HepG2 (cell line): ENCODE measurements around the gene HOXD8. TPM values are rescaled to one million over a fixed set of nuclear protein-coding genes. Genes with fewer than 3 reads are reported as not detected.

Experiments
- ARHGAP35 ChIP-seq: sonication (generic); formaldehyde crosslinking; IDR thresholded peaks from 2 replicates; pipeline ENCODE4 v1.9.0; 2022; ENCODE audit warnings: mild to moderate bottlenecking, inconsistent platforms, moderate library complexity, missing genetic modification reagents, borderline replicate concordance
- ELF1 ChIP-seq: sonication (generic); formaldehyde crosslinking; IDR thresholded peaks from 2 replicates; pipeline ENCODE4 v1.4.0; 2020; ENCODE audit warnings: missing genetic modification reagents
- HOXD1 ChIP-seq: sonication (generic); formaldehyde crosslinking; IDR thresholded peaks from 2 replicates; pipeline ENCODE4 v1.5.0; 2020; ENCODE audit warnings: missing genetic modification reagents
- MZF1 ChIP-seq: sonication (generic); formaldehyde crosslinking; IDR thresholded peaks from 2 replicates; pipeline ENCODE4 v1.8.1; 2023; ENCODE audit warnings: mild to moderate bottlenecking, missing genetic modification reagents, borderline replicate concordance
- NFYC ChIP-seq: IDR thresholded peaks from 2 replicates; pipeline ENCODE4 v1.6.1; 2016; ENCODE audit warnings: missing genetic modification reagents, missing compliant biosample characterization
- NRL ChIP-seq: sonication (generic); formaldehyde crosslinking; IDR thresholded peaks from 2 replicates; pipeline ENCODE4 v1.5.0; 2020; ENCODE audit warnings: missing genetic modification reagents, mild to moderate bottlenecking, moderate library complexity, borderline replicate concordance
- RAD21 ChIP-seq: fragments of 450-650 bp; formaldehyde crosslinking; IDR thresholded peaks from 2 replicates; pipeline ENCODE4 v1.5.0; 2020; ENCODE audit warnings: mild to moderate bottlenecking
- REL ChIP-seq: sonication (generic); formaldehyde crosslinking; conservative IDR thresholded peaks from 2 replicates; pipeline ENCODE4 v1.8.0; 2022; ENCODE audit warnings: mild to moderate bottlenecking, missing genetic modification reagents, moderate library complexity
- SPEN ChIP-seq: sonication (generic); formaldehyde crosslinking; IDR thresholded peaks from 2 replicates; pipeline ENCODE4 v1.5.1; 2020; ENCODE audit warnings: low read depth, mild to moderate bottlenecking, missing genetic modification reagents
- TBX2 ChIP-seq: sonication (generic); formaldehyde crosslinking; IDR thresholded peaks from 2 replicates; pipeline ENCODE4 v1.5.0; 2020; ENCODE audit warnings: missing genetic modification reagents, mild to moderate bottlenecking, borderline replicate concordance
- ZNF230 ChIP-seq: sonication (generic); formaldehyde crosslinking; IDR thresholded peaks from 2 replicates; pipeline ENCODE4 v1.4.0; 2020; ENCODE audit warnings: mild to moderate bottlenecking, missing genetic modification reagents
- ZNF501 ChIP-seq: sonication (generic); formaldehyde crosslinking; IDR thresholded peaks from 2 replicates; pipeline ENCODE4 v1.5.1; 2020; ENCODE audit warnings: mild to moderate bottlenecking, moderate library complexity, missing genetic modification reagents
- ZNF563 ChIP-seq: sonication (generic); formaldehyde crosslinking; IDR thresholded peaks from 2 replicates; pipeline ENCODE4 v1.8.0; 2022; ENCODE audit warnings: mild to moderate bottlenecking, moderate library complexity, missing genetic modification reagents
- ZNF605 ChIP-seq: sonication (generic); formaldehyde crosslinking; IDR thresholded peaks from 2 replicates; pipeline ENCODE4 v1.8.0; 2022; ENCODE audit warnings: mild to moderate bottlenecking, missing genetic modification reagents
- polyA plus RNA-seq, 8 experiments: library from polyadenylated mRNA; depleted of rRNA in 3 of 8; stranded (reverse) in 7 of 8; unstranded in 1 of 8; fragments of >200 nt; fragmentation: Illumina TruSeq in 4 of 8; extraction: Trizol in 4 of 8; gene quantifications; 2 replicates each; pipeline versions ENCODE4 v1.2.1 to v1.2.3, GENCODE V29; 2011 to 2016; ENCODE audit warnings: low read depth in 4 of 8, missing spikeins in 1 of 8, mixed read lengths in 1 of 8; ENCODE audit not compliant: insufficient read depth in 1 of 8
- total RNA-seq, 5 experiments: library from RNA; depleted of rRNA; stranded (reverse); fragments of >200 nt; fragmentation: Illumina TruSeq; extraction: Trizol; gene quantifications; 2 replicates each; pipeline ENCODE4 v1.2.3, GENCODE V29; 2016; ENCODE audit warnings: low read depth in 1 of 5
- TF ChIP-seq, protein P1 (sequence below), 2 experiments: sonication (generic) in 1 of 2; formaldehyde crosslinking in 1 of 2; IDR thresholded peaks; 2 replicates each; pipeline versions ENCODE4 v1.4.0 to v1.6.1; 2018 to 2020; ENCODE audit warnings: missing genetic modification reagents in 2 of 2, borderline replicate concordance in 1 of 2, low read depth in 1 of 2, mild to moderate bottlenecking in 1 of 2, missing biosample characterization in 1 of 2
- TF ChIP-seq, protein P2 (sequence below), 2 experiments: fragments of 450-650 bp in 1 of 2; sonication (generic) in 1 of 2; formaldehyde crosslinking; IDR thresholded peaks; 2 replicates each; pipeline versions ENCODE4 v1.5.0 to v1.8.0; 2020 to 2022; ENCODE audit warnings: mild to moderate bottlenecking in 1 of 2, missing genetic modification reagents in 1 of 2
- TF ChIP-seq, protein P3 (sequence below): sonication (generic); formaldehyde crosslinking; IDR thresholded peaks from 2 replicates; pipeline ENCODE4 v1.5.1; 2020; ENCODE audit warnings: mild to moderate bottlenecking, missing genetic modification reagents, moderate library complexity
- TF ChIP-seq, protein P4 (sequence below): sonication (generic); formaldehyde crosslinking; IDR thresholded peaks from 2 replicates; pipeline ENCODE4 v1.5.1; 2020; ENCODE audit warnings: mild to moderate bottlenecking, moderate library complexity, missing genetic modification reagents

HOXD8 gene
- total and polyA plus RNA-seq, 2 of the 13 experiments (the other 11 are each of a cell fraction or from before 2014, with no cell fraction given) = not detected

DNA sequence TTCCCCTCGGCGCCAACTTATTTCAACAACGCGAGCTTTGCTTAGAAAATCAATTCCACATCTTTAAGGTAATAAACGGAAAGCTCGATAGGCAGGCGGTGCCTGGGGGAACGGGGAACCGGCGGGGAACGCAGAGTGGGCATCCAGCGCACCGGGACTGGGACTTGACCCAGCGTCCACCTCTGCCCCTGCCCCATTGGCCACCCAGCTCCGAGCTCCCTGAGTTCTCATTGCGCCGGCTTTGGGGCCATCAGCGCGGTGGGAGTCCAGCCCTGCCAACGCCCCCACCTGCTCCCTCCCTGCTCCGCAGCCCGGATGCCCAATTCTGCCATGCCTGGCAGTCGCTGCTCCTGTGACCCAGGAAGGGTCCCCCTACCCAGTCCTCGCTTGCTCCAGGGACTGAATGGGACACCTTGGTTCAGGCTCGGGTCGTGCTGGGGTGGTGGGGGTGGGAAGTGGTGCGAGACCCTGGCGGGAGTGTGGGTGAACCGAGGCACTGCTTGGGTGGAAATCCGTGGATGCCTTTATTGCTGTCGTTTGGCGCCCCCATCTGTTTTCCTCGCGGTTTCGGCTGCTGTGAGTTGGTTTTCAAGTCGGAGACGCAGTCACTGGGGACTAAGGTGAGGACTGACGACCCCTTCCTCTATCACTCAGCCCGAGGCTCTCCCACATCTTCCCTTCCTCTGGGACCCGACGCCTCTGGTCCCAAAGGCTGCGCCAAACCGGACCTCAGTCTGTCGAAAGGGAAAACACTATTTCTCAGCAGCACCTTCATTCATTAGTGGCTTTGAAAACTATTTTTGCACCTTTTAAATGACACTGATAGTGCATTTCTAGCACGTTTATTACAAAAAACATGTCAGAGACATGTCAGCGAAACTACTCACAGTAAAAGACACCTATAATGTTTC is 43.4 kb upstream of the HOXD8 start (continued):
- TF ChIP-seq ZNF563 (CRISPR knock-in tag) = 0 out of 2 replicates have a peak, but pooled peaks have one; percentile 40
- TF ChIP-seq, protein P1, sequence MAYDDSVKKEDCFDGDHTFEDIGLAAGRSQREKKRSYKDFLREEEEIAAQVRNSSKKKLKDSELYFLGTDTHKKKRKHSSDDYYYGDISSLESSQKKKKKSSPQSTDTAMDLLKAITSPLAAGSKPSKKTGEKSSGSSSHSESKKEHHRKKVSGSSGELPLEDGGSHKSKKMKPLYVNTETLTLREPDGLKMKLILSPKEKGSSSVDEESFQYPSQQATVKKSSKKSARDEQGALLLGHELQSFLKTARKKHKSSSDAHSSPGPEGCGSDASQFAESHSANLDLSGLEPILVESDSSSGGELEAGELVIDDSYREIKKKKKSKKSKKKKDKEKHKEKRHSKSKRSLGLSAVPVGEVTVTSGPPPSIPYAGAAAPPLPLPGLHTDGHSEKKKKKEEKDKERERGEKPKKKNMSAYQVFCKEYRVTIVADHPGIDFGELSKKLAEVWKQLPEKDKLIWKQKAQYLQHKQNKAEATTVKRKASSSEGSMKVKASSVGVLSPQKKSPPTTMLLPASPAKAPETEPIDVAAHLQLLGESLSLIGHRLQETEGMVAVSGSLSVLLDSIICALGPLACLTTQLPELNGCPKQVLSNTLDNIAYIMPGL (CRISPR knock-in tag; IDR thresholded peaks at IDR 0.05; ENCODE audit: borderline replicate concordance in 1 of 2, low read depth in 1 of 2) = peak in 1 of 2 experiments; percentile 43; a peak in 1 of 4 replicates
- peak; percentile 47; the same call in 1 of the 2 replicates for TF ChIP-seq ZNF501 (CRISPR knock-in tag)
- 0 out of 2 replicates have a peak, but pooled peaks have one; percentile 34 for TF ChIP-seq MZF1 (CRISPR knock-in tag)
- no peak for TF ChIP-seq HOXD1 (CRISPR knock-in tag)
- TF ChIP-seq, protein P2, sequence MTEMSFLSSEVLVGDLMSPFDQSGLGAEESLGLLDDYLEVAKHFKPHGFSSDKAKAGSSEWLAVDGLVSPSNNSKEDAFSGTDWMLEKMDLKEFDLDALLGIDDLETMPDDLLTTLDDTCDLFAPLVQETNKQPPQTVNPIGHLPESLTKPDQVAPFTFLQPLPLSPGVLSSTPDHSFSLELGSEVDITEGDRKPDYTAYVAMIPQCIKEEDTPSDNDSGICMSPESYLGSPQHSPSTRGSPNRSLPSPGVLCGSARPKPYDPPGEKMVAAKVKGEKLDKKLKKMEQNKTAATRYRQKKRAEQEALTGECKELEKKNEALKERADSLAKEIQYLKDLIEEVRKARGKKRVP (CRISPR knock-in tag; IDR thresholded peaks at IDR 0.05) = 0 out of 4 replicates have a peak, but pooled peaks of 1 of the 2 experiments have one; percentile 35
- peak; percentile 58; the same call in 1 of the 2 replicates for TF ChIP-seq SPEN (CRISPR knock-in tag)
- 0 out of 2 replicates have a peak, but pooled peaks have one; percentile 43 for TF ChIP-seq NRL
- TF ChIP-seq ZNF605 (CRISPR knock-in tag) = no peak
- TF ChIP-seq, protein P3, sequence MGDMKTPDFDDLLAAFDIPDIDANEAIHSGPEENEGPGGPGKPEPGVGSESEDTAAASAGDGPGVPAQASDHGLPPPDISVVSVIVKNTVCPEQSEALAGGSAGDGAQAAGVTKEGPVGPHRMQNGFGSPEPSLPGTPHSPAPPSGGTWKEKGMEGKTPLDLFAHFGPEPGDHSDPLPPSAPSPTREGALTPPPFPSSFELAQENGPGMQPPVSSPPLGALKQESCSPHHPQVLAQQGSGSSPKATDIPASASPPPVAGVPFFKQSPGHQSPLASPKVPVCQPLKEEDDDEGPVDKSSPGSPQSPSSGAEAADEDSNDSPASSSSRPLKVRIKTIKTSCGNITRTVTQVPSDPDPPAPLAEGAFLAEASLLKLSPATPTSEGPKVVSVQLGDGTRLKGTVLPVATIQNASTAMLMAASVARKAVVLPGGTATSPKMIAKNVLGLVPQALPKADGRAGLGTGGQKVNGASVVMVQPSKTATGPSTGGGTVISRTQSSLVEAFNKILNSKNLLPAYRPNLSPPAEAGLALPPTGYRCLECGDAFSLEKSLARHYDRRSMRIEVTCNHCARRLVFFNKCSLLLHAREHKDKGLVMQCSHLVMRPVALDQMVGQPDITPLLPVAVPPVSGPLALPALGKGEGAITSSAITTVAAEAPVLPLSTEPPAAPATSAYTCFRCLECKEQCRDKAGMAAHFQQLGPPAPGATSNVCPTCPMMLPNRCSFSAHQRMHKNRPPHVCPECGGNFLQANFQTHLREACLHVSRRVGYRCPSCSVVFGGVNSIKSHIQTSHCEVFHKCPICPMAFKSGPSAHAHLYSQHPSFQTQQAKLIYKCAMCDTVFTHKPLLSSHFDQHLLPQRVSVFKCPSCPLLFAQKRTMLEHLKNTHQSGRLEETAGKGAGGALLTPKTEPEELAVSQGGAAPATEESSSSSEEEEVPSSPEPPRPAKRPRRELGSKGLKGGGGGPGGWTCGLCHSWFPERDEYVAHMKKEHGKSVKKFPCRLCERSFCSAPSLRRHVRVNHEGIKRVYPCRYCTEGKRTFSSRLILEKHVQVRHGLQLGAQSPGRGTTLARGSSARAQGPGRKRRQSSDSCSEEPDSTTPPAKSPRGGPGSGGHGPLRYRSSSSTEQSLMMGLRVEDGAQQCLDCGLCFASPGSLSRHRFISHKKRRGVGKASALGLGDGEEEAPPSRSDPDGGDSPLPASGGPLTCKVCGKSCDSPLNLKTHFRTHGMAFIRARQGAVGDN (CRISPR knock-in tag) = peak; percentile 44; the same call in 1 of the 2 replicates
- TF ChIP-seq ZNF230 (CRISPR knock-in tag) = 0 out of 2 replicates have a peak, but pooled peaks have one; percentile 39
- TF ChIP-seq, protein P4, sequence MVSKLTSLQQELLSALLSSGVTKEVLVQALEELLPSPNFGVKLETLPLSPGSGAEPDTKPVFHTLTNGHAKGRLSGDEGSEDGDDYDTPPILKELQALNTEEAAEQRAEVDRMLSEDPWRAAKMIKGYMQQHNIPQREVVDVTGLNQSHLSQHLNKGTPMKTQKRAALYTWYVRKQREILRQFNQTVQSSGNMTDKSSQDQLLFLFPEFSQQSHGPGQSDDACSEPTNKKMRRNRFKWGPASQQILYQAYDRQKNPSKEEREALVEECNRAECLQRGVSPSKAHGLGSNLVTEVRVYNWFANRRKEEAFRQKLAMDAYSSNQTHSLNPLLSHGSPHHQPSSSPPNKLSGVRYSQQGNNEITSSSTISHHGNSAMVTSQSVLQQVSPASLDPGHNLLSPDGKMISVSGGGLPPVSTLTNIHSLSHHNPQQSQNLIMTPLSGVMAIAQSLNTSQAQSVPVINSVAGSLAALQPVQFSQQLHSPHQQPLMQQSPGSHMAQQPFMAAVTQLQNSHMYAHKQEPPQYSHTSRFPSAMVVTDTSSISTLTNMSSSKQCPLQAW (CRISPR knock-in tag) = peak; percentile 46; the same call in 1 of the 2 replicates
- TF ChIP-seq ARHGAP35 (CRISPR knock-in tag) = no peak; the same call in 1 of the 2 replicates
- TF ChIP-seq RAD21 (CRISPR knock-in tag) = peak; percentile 81
- TF ChIP-seq REL (CRISPR knock-in tag) = 0 out of 2 replicates have a peak, but pooled peaks have one; percentile 32
- no peak for TF ChIP-seq ELF1 (CRISPR knock-in tag)
- TF ChIP-seq TBX2 (CRISPR knock-in tag) = peak; percentile 44; the same call in 1 of the 2 replicates
- TF ChIP-seq NFYC (CRISPR knock-in tag) = no peak
